Thymus (tissue), 11 donors: ENCODE data around the gene DISC1. TPM values are rescaled to one million over a fixed set of nuclear protein-coding genes. Genes with fewer than 3 reads are reported as not detected.

ENCODE experiments used
- DNase-seq, 9 donors: peaks; one replicate each; pipeline ENCODE4 v3.0.0-alpha.2; 2013; ENCODE audit warnings: low spot score in 9 of 9, low read depth in 6 of 9, missing footprints in 1 of 9
- H3K27ac ChIP-seq, 2 donors: one replicate each; pipeline ENCODE4 v1.5.1; 2013; ENCODE audit warnings: control low read depth in 1 of 2, low read depth in 1 of 2, low read length in 1 of 2, mild to moderate bottlenecking in 1 of 2, moderate library complexity in 1 of 2
- H3K27me3 ChIP-seq, 2 donors: one replicate each; pipeline ENCODE4 v1.5.1; 2013; ENCODE audit warnings: low read length in 1 of 2; ENCODE audit not compliant: control insufficient read depth in 2 of 2, insufficient read depth in 1 of 2
- H3K36me3 ChIP-seq, 2 donors: one replicate each; pipeline ENCODE4 v1.5.1; 2013; ENCODE audit warnings: low read length in 1 of 2, mild to moderate bottlenecking in 1 of 2, moderate library complexity in 1 of 2; ENCODE audit not compliant: control insufficient read depth in 2 of 2, insufficient read depth in 2 of 2
- H3K4me1 ChIP-seq, 2 donors: one replicate each; pipeline ENCODE4 v1.5.1; 2013; ENCODE audit warnings: low read length in 2 of 2; ENCODE audit not compliant: control insufficient read depth in 2 of 2, insufficient read depth in 2 of 2
- H3K4me3 ChIP-seq, 2 donors: one replicate each; pipeline ENCODE4 v1.5.1; 2013; ENCODE audit warnings: low read length in 2 of 2, control low read depth in 1 of 2, mild to moderate bottlenecking in 1 of 2
- H3K9me3 ChIP-seq, 2 donors: one replicate each; pipeline ENCODE4 v1.5.1; 2013; ENCODE audit warnings: low read length in 1 of 2, mild to moderate bottlenecking in 1 of 2; ENCODE audit not compliant: control insufficient read depth in 2 of 2, insufficient read depth in 1 of 2
- WGBS: extraction: QIAGEN DNeasy Blood & Tissue Kit; methylation state at CpG from one replicate; pipeline ENCODE4 v1.1.7; 2013; 5-methylcytosine and 5-hydroxymethylcytosine counted together
- polyA plus RNA-seq: library from polyadenylated mRNA; stranded (reverse); fragments of 200-250 nt; gene quantifications from one replicate; pipeline ENCODE4 v1.2.3, GENCODE V29; 2013
- total RNA-seq: library from RNA; stranded (reverse); fragments of 120-200 nt; gene quantifications from one replicate; pipeline ENCODE4 v1.2.4, GENCODE V29; 2013
- donor health status: healthy.

Gene DISC1
- total and polyA plus RNA-seq, 2 donors: 4.4 to 5.3 TPM

DNA sequence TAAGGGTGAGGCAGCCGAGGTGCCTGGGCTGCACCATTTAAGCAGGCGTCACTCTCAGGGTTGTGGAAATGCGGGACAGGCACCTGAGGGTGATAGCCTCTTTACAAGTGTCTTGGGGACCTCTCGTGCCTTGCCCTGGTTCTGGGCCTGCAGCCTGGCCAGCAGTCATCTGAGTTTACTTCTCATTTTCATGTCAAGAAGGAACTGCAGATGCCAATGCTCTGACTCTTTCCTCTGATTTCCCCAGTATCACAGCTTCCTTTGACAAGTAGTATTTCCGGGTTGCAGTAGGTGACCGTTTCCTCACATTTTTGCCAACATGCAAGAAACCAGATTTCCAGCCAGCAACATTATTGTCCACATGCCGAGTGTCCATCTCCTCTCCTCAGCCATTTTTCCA lies 286.9 kb downstream of the DISC1 start:
- no peak for DNase-seq
- WGBS: 95% methylated on average over 7 of the region's 7 CpGs

DNA sequence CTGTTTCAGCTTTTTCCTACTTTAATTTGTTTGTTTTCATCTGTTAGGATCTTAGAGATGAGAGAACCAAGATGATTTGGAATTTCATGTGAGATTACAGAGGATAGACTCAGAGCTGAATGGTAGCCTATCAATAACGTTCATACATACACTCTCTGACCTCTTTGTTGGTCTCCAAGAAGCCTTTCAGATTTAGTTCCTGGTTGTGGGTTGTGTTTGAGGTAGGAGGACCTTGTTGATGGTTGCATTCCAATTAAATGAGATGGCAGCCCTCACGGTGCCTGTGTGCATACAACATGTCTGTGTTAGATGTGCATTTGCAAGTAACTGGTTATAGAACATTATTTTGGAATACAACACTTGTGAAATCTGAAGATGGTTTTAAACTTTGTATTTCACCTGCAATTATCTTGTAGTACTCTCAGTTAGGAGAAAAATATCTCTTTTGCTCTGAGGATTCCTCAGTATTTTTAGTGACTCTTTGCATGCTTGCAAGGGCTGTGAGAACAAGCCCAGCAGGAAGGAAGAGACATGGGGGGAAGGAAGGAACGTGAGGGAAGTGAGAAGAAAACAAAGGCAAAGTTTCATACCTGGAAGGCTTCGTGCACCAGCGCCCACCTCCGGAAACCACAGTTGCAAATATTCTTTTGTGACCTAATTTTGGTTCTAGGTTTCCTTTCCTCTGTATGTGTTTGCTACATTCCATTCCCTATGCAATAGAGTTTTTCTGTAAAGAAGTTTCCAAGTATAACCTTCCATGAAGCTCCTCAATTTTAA lies 291.8 kb downstream of the DISC1 start:
- no peak overlapping the region for H3K4me3 ChIP-seq

More for the DNA sequence above, 286.9 kb downstream of the DISC1 start:
- peaks cover 2 to 18% of the 10 kb centered on the region in 2 donors for H3K4me1 ChIP-seq
- H3K27me3 ChIP-seq: no peaks in the 10 kb centered on the region
- H3K4me3 ChIP-seq: no peak overlapping the region
- no peaks in the 10 kb centered on the region for H3K36me3 ChIP-seq
- no peaks in the 10 kb centered on the region for H3K9me3 ChIP-seq
- H3K27ac ChIP-seq: no peak overlapping the region

DNA sequence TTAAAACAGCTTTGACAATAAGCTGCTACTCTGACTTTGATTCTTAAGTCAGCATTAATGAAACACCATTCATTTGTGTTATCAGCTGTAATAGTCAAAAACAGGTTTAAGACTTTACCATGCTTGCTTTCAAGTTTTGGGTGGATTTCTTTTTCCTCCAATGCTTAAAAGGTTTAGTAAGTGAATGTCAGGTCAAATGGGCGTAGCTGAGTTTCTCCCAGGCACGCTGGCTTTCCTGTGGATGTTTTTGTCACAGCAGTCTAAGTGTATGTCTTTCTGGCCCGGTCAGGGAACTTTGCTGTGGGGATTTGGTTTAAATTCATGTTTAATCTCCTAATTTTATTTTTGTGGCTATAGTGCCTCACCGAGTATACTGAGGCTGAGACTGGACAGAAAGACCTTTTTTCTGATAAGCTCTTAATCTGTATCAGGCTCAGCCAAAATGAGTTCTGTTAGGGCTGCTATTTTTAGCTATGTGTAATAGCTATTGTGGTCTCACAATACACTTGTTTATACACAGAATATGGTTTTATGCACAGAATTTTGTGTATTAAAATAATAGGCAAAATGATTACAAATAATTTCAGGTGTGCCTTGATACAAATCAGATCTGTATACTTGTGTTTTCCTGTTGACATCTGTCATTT lies 292.8 kb downstream of the DISC1 start:
- Histone ChIP-seq H3K9me3 (no peaks in the 10 kb centered on the region), H3K4me3 (no peak overlapping the region), H3K27me3 (no peaks in the 10 kb centered on the region), H3K4me1 (peaks cover 7 to 32% of the 10 kb centered on the region in 2 donors), H3K27ac (peak overlapping the region in 1 of 2 donors; percentile 56), H3K36me3 (no peaks in the 10 kb centered on the region)
- 81% methylated on average over 4 of the region's 4 CpGs for WGBS
- DNase-seq: no peak

More for the DNA sequence above, 291.8 kb downstream of the DISC1 start:
- peak overlapping the region; percentile 65 to 73 for H3K27ac ChIP-seq
- peak; percentile 29 to 77 (median 52) for DNase-seq
- H3K36me3 ChIP-seq: no peaks in the 10 kb centered on the region
- WGBS: 46% methylated on average over 6 of the region's 6 CpGs
- H3K4me1 ChIP-seq: peaks cover 7 to 32% of the 10 kb centered on the region in 2 donors
- H3K27me3 ChIP-seq: no peaks in the 10 kb centered on the region
- H3K9me3 ChIP-seq: no peaks in the 10 kb centered on the region

DNA sequence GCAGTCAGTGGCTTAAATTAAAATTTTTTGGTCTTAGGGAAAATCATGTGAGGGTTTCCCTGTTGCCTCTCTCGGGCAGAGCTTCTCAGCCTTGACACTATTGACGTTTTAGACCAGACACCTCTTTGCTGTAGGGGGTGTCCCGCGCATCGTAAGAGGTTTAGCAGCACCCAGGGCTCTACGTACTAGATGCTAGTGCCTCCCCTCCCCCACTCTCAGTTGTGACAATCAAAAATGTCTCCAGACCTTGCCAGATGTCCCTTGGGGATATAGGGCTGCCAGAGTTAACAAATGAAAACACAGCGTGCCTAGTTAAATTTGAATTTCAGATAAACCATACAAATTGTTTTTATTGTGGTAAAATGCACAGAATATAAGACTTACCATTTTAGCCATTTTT lies 293.3 kb downstream of the DISC1 start:
- H3K4me1 ChIP-seq: peaks cover 7 to 32% of the 10 kb centered on the region in 2 donors
- peak in 1 of 9 donors; percentile 23 for DNase-seq
- H3K9me3 ChIP-seq: no peaks in the 10 kb centered on the region
- H3K4me3 ChIP-seq: no peak overlapping the region
- no peaks in the 10 kb centered on the region for H3K36me3 ChIP-seq
- no peaks in the 10 kb centered on the region for H3K27me3 ChIP-seq
- H3K27ac ChIP-seq: peak overlapping the region in 1 of 2 donors; percentile 56
- 87% methylated on average over 7 of the region's 7 CpGs for WGBS

DNA sequence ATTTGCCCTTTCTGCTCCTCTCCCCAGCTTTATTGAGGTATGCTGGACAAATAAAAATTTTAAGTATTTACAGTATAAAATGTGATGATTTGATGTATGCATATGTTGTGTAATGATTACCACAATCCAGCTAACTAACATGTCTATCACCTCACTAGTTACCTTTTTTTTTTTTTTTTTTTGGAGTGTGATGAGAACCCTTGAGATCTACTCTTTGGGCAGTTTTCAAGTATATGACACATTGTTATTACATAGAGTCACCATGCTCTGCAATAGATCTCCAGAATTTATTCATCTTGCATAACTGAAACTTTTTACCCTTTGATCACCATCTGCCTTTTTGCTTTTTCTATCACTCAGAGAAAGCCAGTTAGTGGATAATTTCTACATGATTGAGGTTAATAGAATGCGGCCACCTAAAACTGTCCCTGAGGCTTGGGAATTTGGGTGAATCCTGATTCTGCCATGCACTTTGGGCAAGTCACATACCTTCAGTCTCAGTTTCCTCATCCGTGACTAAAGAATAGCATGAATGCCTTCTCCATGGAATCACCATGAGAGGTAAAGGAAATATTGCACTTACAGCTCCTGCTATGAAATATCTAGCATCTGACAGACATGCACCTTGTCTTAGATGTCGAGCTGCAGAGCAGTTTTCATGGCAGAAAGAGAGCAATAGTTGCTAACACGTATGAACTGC lies 295.2 kb downstream of the DISC1 start:
- no peaks in the 10 kb centered on the region for H3K27me3 ChIP-seq
- no peaks in the 10 kb centered on the region for H3K9me3 ChIP-seq
- no peak overlapping the region for H3K27ac ChIP-seq
- no peak overlapping the region for H3K4me3 ChIP-seq
- WGBS: 95% methylated on average over 4 of the region's 4 CpGs
- H3K4me1 ChIP-seq: peaks cover 7 to 28% of the 10 kb centered on the region in 2 donors
- no peak for DNase-seq
- H3K36me3 ChIP-seq: no peaks in the 10 kb centered on the region

DNA sequence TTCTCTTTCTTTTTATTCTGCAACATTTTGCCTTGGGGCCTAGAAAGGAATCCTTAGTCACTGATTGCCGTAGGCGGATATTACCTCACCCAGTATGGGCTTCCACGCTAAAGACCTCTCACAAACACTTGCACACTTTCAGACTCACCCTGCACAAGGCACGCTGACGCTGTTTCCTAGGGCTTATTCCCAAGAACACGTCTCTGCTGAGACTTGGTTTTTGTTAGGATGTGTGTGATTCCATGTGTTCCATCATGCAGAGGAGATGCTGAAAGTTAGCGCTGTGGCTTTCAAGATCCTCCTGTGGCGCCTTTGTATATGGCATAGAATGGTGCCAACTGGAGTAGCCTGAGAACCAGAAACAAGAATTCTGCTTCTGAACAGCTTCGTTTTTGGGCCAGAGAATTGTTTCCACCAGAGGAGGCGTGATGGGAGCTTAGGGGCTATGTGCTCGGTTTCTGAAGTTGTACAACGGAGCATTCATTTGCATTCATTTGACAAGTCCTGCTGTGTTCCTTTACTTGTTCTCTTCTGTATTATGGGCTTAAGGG lies 297.0 kb downstream of the DISC1 start:
- no peaks in the 10 kb centered on the region for H3K36me3 ChIP-seq
- no peak overlapping the region for H3K4me3 ChIP-seq
- no peak for DNase-seq
- no peaks in the 10 kb centered on the region for H3K27me3 ChIP-seq
- no peaks in the 10 kb centered on the region for H3K9me3 ChIP-seq
- 98% methylated on average over 12 of the region's 12 CpGs for WGBS
- H3K4me1 ChIP-seq: peaks cover 5 to 16% of the 10 kb centered on the region in 2 donors
- H3K27ac ChIP-seq: no peak overlapping the region

DNA sequence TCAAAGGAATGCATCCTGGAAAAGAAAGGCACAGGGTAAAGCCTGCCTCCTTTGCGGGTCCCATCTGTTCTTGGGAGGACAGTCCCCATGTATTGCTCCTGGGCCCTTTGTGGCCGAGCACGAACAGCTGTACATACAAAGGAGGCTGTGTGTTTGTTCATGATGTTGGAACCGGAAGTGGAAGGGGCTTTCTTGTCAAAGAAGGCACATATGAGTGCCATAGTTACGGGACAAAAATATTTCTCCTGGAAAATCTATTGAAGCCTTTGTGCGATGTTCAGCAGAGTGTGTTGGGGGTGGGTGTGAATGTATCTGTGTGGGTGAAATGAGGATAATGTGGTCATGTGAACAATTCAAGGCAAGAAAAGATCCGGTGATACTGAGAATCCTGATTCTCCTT lies 297.6 kb downstream of the DISC1 start:
- no peak overlapping the region for H3K27ac ChIP-seq
- no peaks in the 10 kb centered on the region for H3K36me3 ChIP-seq
- H3K27me3 ChIP-seq: no peaks in the 10 kb centered on the region
- WGBS: 97% methylated on average over 7 of the region's 7 CpGs
- peaks cover 2 to 14% of the 10 kb centered on the region in 2 donors for H3K4me1 ChIP-seq
- no peak for DNase-seq
- H3K4me3 ChIP-seq: no peak overlapping the region
- no peaks in the 10 kb centered on the region for H3K9me3 ChIP-seq

DNA sequence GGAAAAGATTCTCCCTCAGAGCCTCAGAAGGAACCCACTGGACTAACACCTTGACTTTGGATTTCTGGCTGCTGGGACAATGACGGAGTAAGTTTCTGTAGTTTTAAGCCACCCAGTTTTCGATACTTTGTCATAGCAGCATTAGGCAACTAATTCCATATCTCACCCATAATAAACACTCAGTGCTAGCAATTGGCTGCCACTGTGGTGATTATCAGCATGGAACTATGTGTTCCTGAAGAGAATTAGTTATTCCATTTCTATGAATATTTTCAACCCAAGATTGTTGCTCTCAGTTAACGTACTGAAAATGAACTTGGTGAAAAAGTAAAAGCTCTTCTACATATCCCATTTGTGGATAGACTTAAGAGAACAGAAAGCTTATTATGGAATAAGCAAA lies 299.3 kb downstream of the DISC1 start:
- WGBS: 98% methylated on average over 3 of the region's 3 CpGs
- Histone ChIP-seq H3K4me1 (peaks cover 0 to 8% of the 10 kb centered on the region in 2 donors), H3K4me3 (no peak overlapping the region), H3K27ac (no peak overlapping the region), H3K27me3 (no peaks in the 10 kb centered on the region), H3K36me3 (no peaks in the 10 kb centered on the region), H3K9me3 (no peaks in the 10 kb centered on the region)
- no peak for DNase-seq

DNA sequence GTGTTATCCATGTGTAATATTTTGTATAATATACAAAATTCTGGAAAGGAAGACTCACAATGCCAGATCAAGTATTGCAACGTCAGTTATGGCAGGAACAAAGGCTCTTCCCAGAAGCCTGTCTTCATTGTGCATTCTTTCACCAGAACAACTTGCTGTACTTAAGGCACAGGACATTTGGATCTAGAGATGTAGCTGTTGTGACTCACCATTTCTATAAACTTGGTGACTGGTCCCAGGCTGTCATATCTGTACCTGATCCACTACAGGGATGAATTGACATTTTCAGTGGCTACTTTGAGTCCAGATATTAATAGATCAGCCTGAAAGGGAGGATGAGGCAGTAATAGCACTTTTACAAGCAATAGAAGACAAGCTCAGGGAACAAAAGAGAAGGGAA lies 299.8 kb downstream of the DISC1 start:
- DNase-seq: no peak
- no peaks in the 10 kb centered on the region for H3K36me3 ChIP-seq
- H3K27ac ChIP-seq: no peak overlapping the region
- no peaks in the 10 kb centered on the region for H3K27me3 ChIP-seq
- peaks cover 0 to 8% of the 10 kb centered on the region in 2 donors for H3K4me1 ChIP-seq
- no peak overlapping the region for H3K4me3 ChIP-seq
- no peaks in the 10 kb centered on the region for H3K9me3 ChIP-seq
- WGBS: 94% methylated on average over 1 of the region's 1 CpG
